Esophagus squamous epithelium (tissue), 5 donors: ENCODE results near the gene VPS41. TPM values are rescaled to one million over a fixed set of nuclear protein-coding genes. Genes with fewer than 3 reads are reported as not detected.

Experiments
- DNase-seq: peaks from one replicate; lab custom pipeline; 2025; lab: John Stamatoyannopoulos, UW
- H3K27ac ChIP-seq, 4 donors: fragments of 200-600 bp; sonication (generic); one replicate each; pipeline ENCODE4 v1.5.1; 2016 to 2019; ENCODE audit warnings: mild to moderate bottlenecking in 1 of 4
- H3K27me3 ChIP-seq, 4 donors: fragments of 200-600 bp; sonication (generic); 1 replicate in 3 of 4; 2 replicates in 1 of 4; pipeline versions ENCODE4 v1.5.1 to v1.6.0; 2017 to 2021; ENCODE audit warnings: antibody characterized with exemption in 1 of 4
- H3K36me3 ChIP-seq, 3 donors: fragments of 200-600 bp; sonication (generic); one replicate each; pipeline ENCODE4 v1.5.1; 2016 to 2019
- H3K4me1 ChIP-seq, 3 donors: fragments of 200-600 bp; sonication (generic); one replicate each; pipeline ENCODE4 v1.5.1; 2017 to 2019
- H3K4me3 ChIP-seq, 4 donors: fragments of 200-600 bp; sonication (generic); 1 replicate in 3 of 4; 2 replicates in 1 of 4; pipeline ENCODE4 v1.5.1; 2016 to 2019; ENCODE audit warnings: mild to moderate bottlenecking in 2 of 4, moderate library complexity in 1 of 4
- H3K9me3 ChIP-seq, 3 donors: fragments of 200-600 bp; sonication (generic); one replicate each; pipeline ENCODE4 v1.5.1; 2016 to 2019
- CTCF ChIP-seq, 6 experiments: fragments of 450-650 bp in 4 of 6; fragments of 200-600 bp in 2 of 6; sonication (generic) in 2 of 6; IDR thresholded peaks; one replicate each; pipeline ENCODE4 v1.5.1; 2016 to 2019; ENCODE audit warnings: antibody characterized with exemption in 6 of 6, mild to moderate bottlenecking in 4 of 6, moderate library complexity in 4 of 6
- POLR2A ChIP-seq, 4 donors: fragments of 450-650 bp; IDR thresholded peaks; one replicate each; pipeline ENCODE4 v1.6.1; 2017; ENCODE audit warnings: antibody characterized with exemption in 4 of 4, mild to moderate bottlenecking in 4 of 4, moderate library complexity in 3 of 4
- WGBS, 2 donors: methylation state at CpG; one replicate each; pipeline ENCODE4 v1.1.5; 2018; 5-methylcytosine and 5-hydroxymethylcytosine counted together
- intact Hi-C: fragments of 100-400 bp; cut with DNase I; formaldehyde crosslinking; loops from one replicate; pipeline ENCODE4 v1.15.0; 2022
- total RNA-seq, 4 donors: library from RNA; depleted of rRNA; stranded (reverse); fragments of >200 nt; gene quantifications; one replicate each; pipeline ENCODE4 v1.1.0, GENCODE V29; 2016
- donor health status: DM: yes; HTN: yes; CAD: no.

The VPS41 gene
- total RNA-seq, 4 donors from 2014 or later, result 14.3 to 25.5 (median 23.2) TPM

- WGBS, 2 donors, result 41 to 68% methylated on average over 2 of the region's 2 CpGs
- H3K27me3 ChIP-seq, result no peaks in the 10 kb centered on the region
- H3K27ac ChIP-seq, result no peak overlapping the region
- no peak for TF ChIP-seq POLR2A (IDR thresholded peaks at IDR 0.05)
- no peak for TF ChIP-seq CTCF (IDR thresholded peaks at IDR 0.05)
- H3K36me3 ChIP-seq, result peaks cover 0 to 78% (median 5%) of the 10 kb centered on the region in 3 donors
- H3K9me3 ChIP-seq, result no peaks in the 10 kb centered on the region
- intact Hi-C loops, result no loop called here
- H3K4me3 ChIP-seq, result no peak overlapping the region
- H3K4me1 ChIP-seq, result no peaks in the 10 kb centered on the region
- no peak for DNase-seq
These were observed 135.6 kb downstream of the VPS41 start for GRCh38 chr7:38773430-38773829.

GRCh38 chr7:38760226-38760625 is 148.8 kb downstream of the VPS41 start:
- peaks cover 0 to 80% (median 6%) of the 10 kb centered on the region in 3 donors for H3K36me3 ChIP-seq
- no peak overlapping the region for H3K4me3 ChIP-seq
- 91 to 94% methylated on average over 2 of the region's 2 CpGs for WGBS, 2 donors
- intact Hi-C loops, result no loop called here
- no peaks in the 10 kb centered on the region for H3K27me3 ChIP-seq
- DNase-seq, result no peak
- TF ChIP-seq CTCF (IDR thresholded peaks at IDR 0.05) (no peak), POLR2A (IDR thresholded peaks at IDR 0.05) (no peak)
- H3K27ac ChIP-seq, result no peak overlapping the region
- H3K4me1 ChIP-seq, result no peaks in the 10 kb centered on the region
- no peaks in the 10 kb centered on the region for H3K9me3 ChIP-seq

- Histone ChIP-seq H3K27ac (no peak overlapping the region), H3K9me3 (no peaks in the 10 kb centered on the region), H3K4me3 (no peak overlapping the region), H3K27me3 (no peaks in the 10 kb centered on the region), H3K4me1 (no peaks in the 10 kb centered on the region), H3K36me3 (peaks cover 0 to 80% (median 6%) of the 10 kb centered on the region in 3 donors)
- DNase-seq, result no peak
- 95 to 100% methylated on average over 2 of the region's 2 CpGs for WGBS, 2 donors
- TF ChIP-seq CTCF (IDR thresholded peaks at IDR 0.05), result no peak
- TF ChIP-seq POLR2A (IDR thresholded peaks at IDR 0.05), result no peak
- intact Hi-C loops, result no loop called here
These were observed 150.0 kb downstream of the VPS41 start for GRCh38 chr7:38759028-38759427.

- Histone ChIP-seq H3K4me1 (no peaks in the 10 kb centered on the region), H3K4me3 (no peak overlapping the region), H3K27me3 (no peaks in the 10 kb centered on the region), H3K36me3 (peaks cover 0 to 80% (median 6%) of the 10 kb centered on the region in 3 donors), H3K27ac (no peak overlapping the region), H3K9me3 (no peaks in the 10 kb centered on the region)
- DNase-seq, result no peak
- 91 to 94% methylated on average over 3 of the region's 3 CpGs for WGBS, 2 donors
- intact Hi-C loops, result no loop called here
- TF ChIP-seq CTCF (IDR thresholded peaks at IDR 0.05), result no peak
- TF ChIP-seq POLR2A (IDR thresholded peaks at IDR 0.05), result no peak
These were observed 151.1 kb downstream of the VPS41 start for GRCh38 chr7:38757931-38758330.

GRCh38 chr7:38756521-38756920 is 152.5 kb downstream of the VPS41 start:
- TF ChIP-seq POLR2A (IDR thresholded peaks at IDR 0.05) (no peak), CTCF (IDR thresholded peaks at IDR 0.05) (no peak)
- DNase-seq, result no peak
- intact Hi-C loops, result no loop called here
- Histone ChIP-seq H3K36me3 (peaks cover 0 to 81% (median 6%) of the 10 kb centered on the region in 3 donors), H3K9me3 (no peaks in the 10 kb centered on the region), H3K4me1 (no peaks in the 10 kb centered on the region), H3K4me3 (no peak overlapping the region), H3K27ac (no peak overlapping the region), H3K27me3 (no peaks in the 10 kb centered on the region)
- 73% methylated on average over 5 of the region's 5 CpGs for WGBS, 2 donors
